ENCODE data around the gene SMOC2. TPM values are rescaled to one million over a fixed set of nuclear protein-coding genes. Genes with fewer than 3 reads are reported as not detected.

The SMOC2 gene
- polyA plus RNA-seq, 10 donors = 47.6 to 154 (median 91.1) TPM

GRCh38 chr6:168475188-168476013, 34.4 kb downstream of the SMOC2 start:
- no peak for DNase-seq

GRCh38 chr6:168479421-168479820, 38.4 kb downstream of the SMOC2 start:
- no peak for DNase-seq

- DNase-seq = no peak
Observed at GRCh38 chr6:168480481-168480880, 39.5 kb downstream of the SMOC2 start.

GRCh38 chr6:168485818-168486217, 44.8 kb downstream of the SMOC2 start:
- no peak for DNase-seq

GRCh38 chr6:168490757-168491156, 49.8 kb downstream of the SMOC2 start:
- no peak for DNase-seq

- peak; percentile 23 to 86 (median 74) for DNase-seq
Observed at GRCh38 chr6:168493976-168494375, 53.0 kb downstream of the SMOC2 start.

GRCh38 chr6:168494726-168495125, 53.7 kb downstream of the SMOC2 start:
- DNase-seq = no peak

GRCh38 chr6:168495133-168495532, 54.1 kb downstream of the SMOC2 start:
- DNase-seq = no peak

- no peak for DNase-seq
Observed at GRCh38 chr6:168495636-168496035, 54.7 kb downstream of the SMOC2 start.

GRCh38 chr6:168496139-168496996, 55.4 kb downstream of the SMOC2 start:
- no peak for DNase-seq

- DNase-seq = no peak
Observed at GRCh38 chr6:168496997-168497331, 56.0 kb downstream of the SMOC2 start.

GRCh38 chr6:168497381-168497780, 56.4 kb downstream of the SMOC2 start:
- DNase-seq = no peak

GRCh38 chr6:168498161-168498843, 57.3 kb downstream of the SMOC2 start:
- DNase-seq = peak; percentile 11 to 77 (median 51)

GRCh38 chr6:168499045-168499650, 58.2 kb downstream of the SMOC2 start:
- DNase-seq = no peak

- no peak for DNase-seq
Observed at GRCh38 chr6:168500519-168500918, 59.5 kb downstream of the SMOC2 start.

GRCh38 chr6:168501561-168501960, 60.6 kb downstream of the SMOC2 start:
- DNase-seq = no peak

GRCh38 chr6:168504366-168504765, 63.4 kb downstream of the SMOC2 start:
- DNase-seq = no peak

- DNase-seq = no peak
Observed at GRCh38 chr6:168506460-168506859, 65.5 kb downstream of the SMOC2 start.

GRCh38 chr6:168507297-168507696, 66.3 kb downstream of the SMOC2 start:
- no peak for DNase-seq

GRCh38 chr6:168507730-168508129, 66.7 kb downstream of the SMOC2 start:
- no peak for DNase-seq

- DNase-seq = no peak
Observed at GRCh38 chr6:168508903-168509302, 67.9 kb downstream of the SMOC2 start.

GRCh38 chr6:168513766-168514165, 72.8 kb downstream of the SMOC2 start:
- no peak for DNase-seq

Data from muscle of back (tissue), 11 donors.